ENCODE results near the gene PDE4D. TPM values are rescaled to one million over a fixed set of nuclear protein-coding genes. Genes with fewer than 3 reads are reported as not detected.

Gene PDE4D
- total and polyA plus RNA-seq, 2 experiments from 2014 or later, result 4.3 to 9.7 TPM

- H4K20me1 ChIP-seq (ENCODE audit: insufficient read depth), result no peaks in the 10 kb centered on the region
- H3K79me2 ChIP-seq (ENCODE audit: insufficient read depth), result no peaks in the 10 kb centered on the region
- no peak for DNase-seq
- no peaks in the 10 kb centered on the region for H3F3A ChIP-seq (ENCODE audit: insufficient read depth)
- no peaks in the 10 kb centered on the region for H3K36me3 ChIP-seq (ENCODE audit: low read depth)
- H3K27ac ChIP-seq, result no peak overlapping the region
- H3K27me3 ChIP-seq (replicated peaks; ENCODE audit: insufficient read depth), result peaks cover 43% of the 10 kb centered on the region
- H3K9ac ChIP-seq, result no peak overlapping the region
- H3K4me3 ChIP-seq, result no peak overlapping the region
- H3K9me2 ChIP-seq (ENCODE audit: insufficient read depth), result no peaks in the 10 kb centered on the region
- TF ChIP-seq EZH2 (IDR thresholded peaks at IDR 0.05; ENCODE audit: insufficient read depth, poor library complexity, severe bottlenecking) (no peak), EZH2phosphoT487 (IDR thresholded peaks at IDR 0.05; ENCODE audit: insufficient read depth, low read depth) (no peak)
- H3K9me3 ChIP-seq (ENCODE audit: low read depth), result no peaks in the 10 kb centered on the region
- H3K4me2 ChIP-seq (ENCODE audit: unreplicated experiment), result no peak overlapping the region
- 71% methylated on average over 2 of the region's 2 CpGs for WGBS, 2 experiments (ENCODE audit: low coverage in 1 of 2, low lambda C conversion rate in 2 of 2, missing lambda C conversion rate in 2 of 2)
- H3K4me1 ChIP-seq (ENCODE audit: insufficient read depth), result no peaks in the 10 kb centered on the region
- in situ Hi-C loops (cut with MboI), result no loop called here
- no peak overlapping the region for H2AFZ ChIP-seq
Observed at GRCh38 chr5:59362438-59362837, 531.1 kb downstream of the PDE4D start.

- Histone ChIP-seq H3K9me3 (ENCODE audit: low read depth) (no peaks in the 10 kb centered on the region), H3K79me2 (ENCODE audit: insufficient read depth) (no peaks in the 10 kb centered on the region), H3K27ac (no peak overlapping the region), H3K9ac (no peak overlapping the region), H3K4me1 (ENCODE audit: insufficient read depth) (no peaks in the 10 kb centered on the region), H3K27me3 (replicated peaks; ENCODE audit: insufficient read depth) (peaks cover 43% of the 10 kb centered on the region), H3K36me3 (ENCODE audit: low read depth) (no peaks in the 10 kb centered on the region), H3F3A (ENCODE audit: insufficient read depth) (no peaks in the 10 kb centered on the region), H2AFZ (no peak overlapping the region), H3K4me2 (ENCODE audit: unreplicated experiment) (no peak overlapping the region), H3K4me3 (no peak overlapping the region), H4K20me1 (ENCODE audit: insufficient read depth) (no peaks in the 10 kb centered on the region), H3K9me2 (ENCODE audit: insufficient read depth) (no peaks in the 10 kb centered on the region)
- in situ Hi-C loops (cut with MboI), result no loop called here
- 76 to 86% methylated on average over 1 of the region's 1 CpG for WGBS, 2 experiments (ENCODE audit: low coverage in 1 of 2, low lambda C conversion rate in 2 of 2, missing lambda C conversion rate in 2 of 2)
- DNase-seq, result no peak
- TF ChIP-seq EZH2 (IDR thresholded peaks at IDR 0.05; ENCODE audit: insufficient read depth, poor library complexity, severe bottlenecking) (no peak), EZH2phosphoT487 (IDR thresholded peaks at IDR 0.05; ENCODE audit: insufficient read depth, low read depth) (no peak)
Observed at GRCh38 chr5:59361454-59361853, 532.1 kb downstream of the PDE4D start.

GRCh38 chr5:59360130-59360555 is 533.4 kb downstream of the PDE4D start:
- 16 to 17% methylated on average over 7 of the region's 7 CpGs for WGBS, 2 experiments (ENCODE audit: low coverage in 1 of 2, low lambda C conversion rate in 2 of 2, missing lambda C conversion rate in 2 of 2)
- DNase-seq, result peak; percentile 4
- in situ Hi-C loops (cut with MboI), result no loop called here

GRCh38 chr5:59358005-59358861 is 535.3 kb downstream of the PDE4D start:
- no peak overlapping the region for H2AFZ ChIP-seq
- DNase-seq, result no peak
- no peak overlapping the region for H3K4me2 ChIP-seq (ENCODE audit: unreplicated experiment)
- H3K9ac ChIP-seq, result no peak overlapping the region
- 61 to 69% methylated on average over 5 of the region's 5 CpGs for WGBS, 2 experiments (ENCODE audit: low coverage in 1 of 2, low lambda C conversion rate in 2 of 2, missing lambda C conversion rate in 2 of 2)
- no peak overlapping the region for H3K4me3 ChIP-seq
- H3K4me1 ChIP-seq (ENCODE audit: insufficient read depth), result no peaks in the 10 kb centered on the region
- no peaks in the 10 kb centered on the region for H3K36me3 ChIP-seq (ENCODE audit: low read depth)
- TF ChIP-seq EZH2 (IDR thresholded peaks at IDR 0.05; ENCODE audit: insufficient read depth, poor library complexity, severe bottlenecking) (no peak), EZH2phosphoT487 (IDR thresholded peaks at IDR 0.05; ENCODE audit: insufficient read depth, low read depth) (no peak)
- H3K9me2 ChIP-seq (ENCODE audit: insufficient read depth), result no peaks in the 10 kb centered on the region
- no peaks in the 10 kb centered on the region for H3K79me2 ChIP-seq (ENCODE audit: insufficient read depth)
- in situ Hi-C loops (cut with MboI), result no loop called here
- no peaks in the 10 kb centered on the region for H3F3A ChIP-seq (ENCODE audit: insufficient read depth)
- no peak overlapping the region for H3K27ac ChIP-seq
- H3K9me3 ChIP-seq (ENCODE audit: low read depth), result no peaks in the 10 kb centered on the region
- peaks cover 39% of the 10 kb centered on the region for H3K27me3 ChIP-seq (replicated peaks; ENCODE audit: insufficient read depth)
- H4K20me1 ChIP-seq (ENCODE audit: insufficient read depth), result no peaks in the 10 kb centered on the region

More at GRCh38 chr5:59360130-59360555, 533.4 kb downstream of the PDE4D start:
- Histone ChIP-seq H3F3A (ENCODE audit: insufficient read depth) (no peaks in the 10 kb centered on the region), H3K4me2 (ENCODE audit: unreplicated experiment) (no peak overlapping the region), H3K9me3 (ENCODE audit: low read depth) (no peaks in the 10 kb centered on the region), H3K4me1 (ENCODE audit: insufficient read depth) (no peaks in the 10 kb centered on the region), H3K4me3 (no peak overlapping the region), H3K27me3 (replicated peaks; ENCODE audit: insufficient read depth) (peaks cover 39% of the 10 kb centered on the region), H3K36me3 (ENCODE audit: low read depth) (no peaks in the 10 kb centered on the region), H3K79me2 (ENCODE audit: insufficient read depth) (no peaks in the 10 kb centered on the region), H3K9ac (no peak overlapping the region), H2AFZ (no peak overlapping the region), H3K27ac (no peak overlapping the region), H3K9me2 (ENCODE audit: insufficient read depth) (no peaks in the 10 kb centered on the region), H4K20me1 (ENCODE audit: insufficient read depth) (no peaks in the 10 kb centered on the region)
- no peak for TF ChIP-seq EZH2 (IDR thresholded peaks at IDR 0.05; ENCODE audit: insufficient read depth, poor library complexity, severe bottlenecking)
- no peak for TF ChIP-seq EZH2phosphoT487 (IDR thresholded peaks at IDR 0.05; ENCODE audit: insufficient read depth, low read depth)

Data from GM23248 (cell line).